Upper lobe of left lung (tissue), 6 donors: ENCODE data around the gene VN1R2. TPM values are rescaled to one million over a fixed set of nuclear protein-coding genes. Genes with fewer than 3 reads are reported as not detected.

Source experiments
- ATAC-seq, 2 donors: fragments of 200-7000 bp; cut with Tn5 transposase; one replicate each; pipeline ENCODE4 v1.9.1; 2022; ENCODE audit warnings: mild to moderate bottlenecking in 2 of 2, moderate library complexity in 2 of 2; ENCODE audit not compliant: low FRiP score in 2 of 2
- DNase-seq, 2 donors: peaks; one replicate each; pipeline ENCODE4 v3.0.0-alpha.2; 2019 to 2020
- H3K27ac ChIP-seq, 4 donors: fragments of 200-600 bp; sonication (generic); one replicate each; pipeline ENCODE4 v1.5.1; 2016 to 2019
- H3K27me3 ChIP-seq, 4 donors: fragments of 200-600 bp; sonication (generic); one replicate each; pipeline ENCODE4 v1.5.1; 2017 to 2019
- H3K36me3 ChIP-seq, 4 donors: fragments of 200-600 bp; sonication (generic); one replicate each; pipeline ENCODE4 v1.5.1; 2016 to 2019
- H3K4me1 ChIP-seq, 4 donors: fragments of 200-600 bp; sonication (generic); one replicate each; pipeline ENCODE4 v1.5.1; 2018 to 2019
- H3K4me3 ChIP-seq, 4 donors: fragments of 200-600 bp; sonication (generic); one replicate each; pipeline ENCODE4 v1.5.1; 2017 to 2019; ENCODE audit warnings: mild to moderate bottlenecking in 2 of 4, moderate library complexity in 1 of 4
- H3K9me3 ChIP-seq, 4 donors: fragments of 200-600 bp; sonication (generic); one replicate each; pipeline ENCODE4 v1.5.1; 2018 to 2019
- CTCF ChIP-seq, 6 experiments: fragments of 450-650 bp in 4 of 6; fragments of 200-600 bp in 2 of 6; sonication (generic) in 2 of 6; IDR thresholded peaks; one replicate each; pipeline ENCODE4 v1.5.1; 2016 to 2019; ENCODE audit warnings: antibody characterized with exemption in 6 of 6
- EP300 ChIP-seq, 4 donors: sonication (generic); formaldehyde crosslinking; IDR thresholded peaks; one replicate each; pipeline ENCODE4 v1.5.1; 2017; ENCODE audit warnings: antibody characterized with exemption in 4 of 4, control low read depth in 2 of 4
- POLR2AphosphoS5 ChIP-seq, 2 donors: sonication (generic); formaldehyde crosslinking; IDR thresholded peaks; one replicate each; pipeline ENCODE4 v1.5.1; 2017; ENCODE audit warnings: antibody characterized with exemption in 2 of 2
- WGBS, 2 donors: methylation state at CpG; one replicate each; pipeline ENCODE4 v1.1.5; 2017 to 2018; 5-methylcytosine and 5-hydroxymethylcytosine counted together
- total RNA-seq, 6 donors: library from RNA; depleted of rRNA in 4 of 6; stranded (reverse); fragments of >200 nt in 4 of 6; gene quantifications; one replicate each; pipeline versions ENCODE4 v1.1.0 to v1.2.1, GENCODE V29; 2016 to 2021
- donor health status: DM: no; HTN: no; CAD: no; lungs with moderate emphysema.
- donor health status: DM: no; HTN: yes; CAD: no; lungs with severe emphysema.

VN1R2 gene
- total RNA-seq, 6 donors from 2014 or later, result not detected

GRCh38 chr19:53308339-53308811, 50.3 kb downstream of the VN1R2 start:
- H3K27me3 ChIP-seq, result no peaks in the 10 kb centered on the region

More at GRCh38 chr19:53308339-53308811, 50.3 kb downstream of the VN1R2 start:
- no peak overlapping the region for H3K27ac ChIP-seq
- no peaks in the 10 kb centered on the region for H3K36me3 ChIP-seq
- TF ChIP-seq CTCF (IDR thresholded peaks at IDR 0.05) (peak in 5 of 6 experiments; percentile 44 to 72 (median 51)), EP300 (IDR thresholded peaks at IDR 0.05) (no peak), POLR2AphosphoS5 (IDR thresholded peaks at IDR 0.05) (no peak)
- peaks cover 0 to 11% (median 5%) of the 10 kb centered on the region in 4 donors for H3K9me3 ChIP-seq
- peaks cover 0 to 8% (median 1%) of the 10 kb centered on the region in 4 donors for H3K4me1 ChIP-seq
- peak overlapping the region in 1 of 4 donors; percentile 11 for H3K4me3 ChIP-seq
- ATAC-seq (peak in 1 of 2 donors; percentile 51), DNase-seq (peak in 1 of 2 donors; percentile 73)
- 3 to 8% methylated on average over 12 to 30 of the region's 32 CpGs for WGBS, 2 donors

Other genes with a start within 250 kb of the VN1R2 start
- gene ERVV-1, start 244.4 kb upstream of the VN1R2 start, total RNA-seq, result not detected
- gene ERVV-2, start 213.6 kb upstream of the VN1R2 start, total RNA-seq, result not detected
- gene ZNF160, start 154.9 kb upstream of the VN1R2 start, total RNA-seq, result 100 to 1,000 TPM in 1 of 6 donors, 10 to 100 TPM in 5; 25.0 to 150 (median 48.5) TPM
- 1 to 10 TPM; 2.4 to 7.9 (median 4.3) TPM for gene ZNF415, start 125.4 kb upstream of the VN1R2 start, total RNA-seq
- gene ZNF347, start 99.2 kb upstream of the VN1R2 start, total RNA-seq, result 10 to 100 TPM in 4 of 6 donors, 1 to 10 TPM in 2; 5.3 to 21.0 (median 10.3) TPM
- 1 to 10 TPM; 1.7 to 5.2 (median 3.4) TPM for gene ZNF665, start 64.9 kb upstream of the VN1R2 start, total RNA-seq
- gene ZNF677, start 3.4 kb upstream of the VN1R2 start, total RNA-seq, result 10 to 100 TPM in 4 of 6 donors, 1 to 10 TPM in 2; 5.2 to 19.9 (median 12.5) TPM
- gene VN1R4, start 9.4 kb downstream of the VN1R2 start, total RNA-seq, result not detected
- gene ZNF845, start 75.5 kb downstream of the VN1R2 start, total RNA-seq, result 10 to 100 TPM in 1 of 6 donors, 1 to 10 TPM in 5; 3.2 to 11.4 (median 6.2) TPM
- gene ZNF525, start 107.4 kb downstream of the VN1R2 start, total RNA-seq, result 10 to 100 TPM in 3 of 6 donors, 1 to 10 TPM in 3; 2.4 to 15.7 (median 9.9) TPM
- 10 to 100 TPM in 3 of 6 donors, 1 to 10 TPM in 3; 7.9 to 21.0 (median 10.5) TPM for gene ZNF765, start 136.9 kb downstream of the VN1R2 start, total RNA-seq
- gene ZNF761, start 173.7 kb downstream of the VN1R2 start, total RNA-seq, result 10 to 100 TPM in 2 of 6 donors, 1 to 10 TPM in 4; 5.0 to 26.2 (median 9.5) TPM
- gene ZNF813, start 209.4 kb downstream of the VN1R2 start, total RNA-seq, result 1 to 10 TPM; 2.2 to 8.4 (median 3.1) TPM